GM12891 (cell line): ENCODE measurements around the gene SORL1.

Source experiments
- PAX5 ChIP-seq: IDR thresholded peaks from 2 replicates; pipeline ENCODE4 v1.6.1; 2011; ENCODE audit warnings: low read length, moderate library complexity, mild to moderate bottlenecking; ENCODE audit not compliant: insufficient read depth, severe bottlenecking
- POLR2A ChIP-seq: IDR thresholded peaks from 2 replicates; pipeline ENCODE4 v1.6.1; 2011; ENCODE audit warnings: low read depth, low read length, control low read depth
- POLR2AphosphoS5 ChIP-seq: IDR thresholded peaks from 2 replicates; pipeline ENCODE4 v1.6.1; 2011; ENCODE audit warnings: low read depth, low read length, control low read depth
- POU2F2 ChIP-seq: IDR thresholded peaks from 2 replicates; pipeline ENCODE4 v1.6.1; 2011; ENCODE audit warnings: low read depth, mild to moderate bottlenecking, control low read depth, low read length, moderate library complexity
- SPI1 ChIP-seq: IDR thresholded peaks from 2 replicates; pipeline ENCODE4 v1.6.1; 2011; ENCODE audit warnings: low read depth, low read length, control low read depth
- TAF1 ChIP-seq: IDR thresholded peaks from 2 replicates; pipeline ENCODE4 v1.6.1; 2011; ENCODE audit warnings: low read depth, low read length, control low read depth

- TF ChIP-seq POLR2A (no peak), POLR2AphosphoS5 (no peak), TAF1 (no peak), POU2F2 (no peak), SPI1 (no peak), PAX5 (no peak)
These were observed 217.3 kb downstream of the SORL1 start for GRCh38 chr11:121669422-121669821.
